HG02623 (cell line): ENCODE data around the gene AMACR.
"Not testable (repeated sequence)": the region's sequence is repeated elsewhere in the genome, so short reads cannot be mapped to it uniquely, and the experiment has no call there.

ENCODE experiments used
- ATAC-seq: cut with Tn5 transposase; IDR thresholded peaks from one replicate; pipeline ENCODE4 v1.9.1; 2021; ENCODE audit warnings: moderate library complexity; ENCODE audit not compliant: unreplicated experiment

AMACR gene

DNA sequence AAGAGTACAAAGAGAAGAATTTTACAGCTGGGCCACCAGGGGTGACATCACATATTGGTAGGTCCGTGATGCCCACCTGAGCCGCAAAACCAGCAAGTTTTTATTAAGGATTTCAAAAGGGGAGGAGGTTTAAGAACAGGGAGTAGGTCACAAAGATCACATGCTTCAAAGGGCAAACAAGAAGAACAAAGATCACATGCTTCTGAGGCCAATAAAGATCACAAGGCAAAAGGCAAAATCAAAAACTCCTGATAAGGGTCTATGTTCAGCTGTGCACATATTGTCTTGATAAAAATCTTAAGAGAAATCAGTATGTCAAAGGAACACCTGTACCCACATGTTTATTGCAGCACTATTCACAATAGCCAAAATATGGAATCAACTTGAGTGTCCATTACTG lies 2.3 kb upstream of the AMACR start:
- not testable (repeated sequence) for ATAC-seq

- no peak for ATAC-seq
These were observed 1.8 kb upstream of the AMACR start for GRCh38 chr5:34009610-34010009.

GRCh38 chr5:34008802-34009201 lies 952 bp upstream of the AMACR start:
- ATAC-seq, result no peak

DNA sequence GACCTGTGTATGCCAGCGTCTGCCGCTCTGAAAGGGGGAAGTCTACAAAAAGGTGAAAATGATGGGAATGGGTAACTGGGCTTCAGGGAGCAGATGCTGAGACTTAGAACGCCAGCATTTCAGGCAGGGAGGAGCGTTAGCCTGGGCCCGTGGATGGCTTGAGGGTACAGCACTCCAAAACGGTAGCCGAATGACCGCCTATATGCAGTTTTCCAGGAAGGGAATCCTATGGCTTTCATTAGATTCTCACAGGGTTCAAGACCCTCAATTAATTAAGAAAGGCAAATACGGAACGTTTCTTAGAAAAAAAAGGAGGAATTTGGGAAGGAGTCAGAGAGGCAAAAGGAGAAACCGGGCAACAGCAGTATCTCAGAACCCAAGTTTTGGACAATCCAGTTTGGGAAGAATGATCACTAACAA lies 639 bp downstream of the AMACR start:
- ATAC-seq, result no peak

- no peak for ATAC-seq
These were observed 2.2 kb downstream of the AMACR start for GRCh38 chr5:34005681-34006080.

GRCh38 chr5:34005211-34005610 lies 2.6 kb downstream of the AMACR start:
- ATAC-seq, result no peak

- ATAC-seq, result no peak
These were observed 3.9 kb downstream of the AMACR start for GRCh38 chr5:34003941-34004340.

DNA sequence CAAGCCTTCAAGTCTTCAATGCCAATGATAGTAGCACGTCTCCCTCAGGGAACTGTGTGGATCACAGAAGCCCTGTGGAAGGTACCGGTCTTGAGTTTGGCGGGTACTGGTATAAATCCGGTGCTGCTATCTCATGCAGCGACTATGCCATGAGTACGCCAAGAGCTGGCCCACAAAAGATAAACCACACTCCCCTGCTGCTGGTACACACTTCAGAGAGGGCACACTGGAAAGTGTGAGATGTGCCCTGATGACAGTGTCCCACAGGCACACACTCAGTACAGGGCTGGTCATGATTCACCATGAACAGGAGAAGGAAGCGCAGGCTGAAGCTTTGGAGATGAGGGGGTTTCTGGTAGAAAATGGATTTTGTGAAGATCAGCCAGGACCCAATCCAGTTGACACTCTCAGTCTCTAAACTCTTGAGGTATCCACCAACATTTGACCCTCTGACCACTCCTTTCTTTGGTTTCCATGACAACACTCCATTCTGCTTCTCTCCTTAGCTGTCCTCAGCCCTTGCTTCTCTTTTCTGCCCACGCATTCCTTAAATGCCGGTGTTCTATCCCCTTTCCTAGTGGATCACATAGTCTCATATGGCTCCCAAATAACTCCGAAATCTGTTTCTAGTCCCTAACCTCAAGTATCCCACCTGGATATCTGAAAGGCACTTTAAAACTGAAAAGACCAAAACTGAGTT lies 5.1 kb downstream of the AMACR start:
- no peak for ATAC-seq

DNA sequence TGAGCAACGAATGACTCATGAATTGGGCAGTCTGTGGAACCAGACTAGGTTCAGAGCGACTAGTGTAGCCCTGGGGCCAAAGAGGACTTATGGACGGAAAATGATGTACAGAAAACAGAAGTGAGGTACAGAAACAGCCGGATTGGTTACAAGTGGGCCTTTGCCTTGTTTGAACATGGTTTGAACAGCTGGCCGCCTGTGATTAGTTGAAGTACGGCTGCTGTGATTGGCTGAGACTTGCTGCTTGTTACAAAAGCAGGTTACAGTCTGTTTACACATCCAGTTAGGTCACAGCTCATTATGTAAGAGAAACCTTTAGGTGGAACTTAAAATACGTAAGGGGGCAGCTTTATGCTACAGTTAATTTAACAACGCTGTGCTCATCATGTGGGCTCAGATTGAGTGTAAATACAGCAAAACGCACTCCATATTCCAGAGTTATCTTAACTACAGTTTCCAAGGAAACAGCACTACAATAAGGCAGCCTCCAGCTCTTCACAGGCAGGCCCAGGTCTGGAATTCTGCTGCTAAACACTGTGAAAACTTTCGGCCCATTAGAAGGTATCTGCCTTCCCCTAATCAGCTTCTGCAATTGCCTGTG lies 6.5 kb downstream of the AMACR start:
- no peak for ATAC-seq

- no peak for ATAC-seq
These were observed 7.9 kb downstream of the AMACR start for GRCh38 chr5:33999978-34000377.

- peak; percentile 60 for ATAC-seq
These were observed 10.4 kb downstream of the AMACR start for GRCh38 chr5:33997331-33997983.

DNA sequence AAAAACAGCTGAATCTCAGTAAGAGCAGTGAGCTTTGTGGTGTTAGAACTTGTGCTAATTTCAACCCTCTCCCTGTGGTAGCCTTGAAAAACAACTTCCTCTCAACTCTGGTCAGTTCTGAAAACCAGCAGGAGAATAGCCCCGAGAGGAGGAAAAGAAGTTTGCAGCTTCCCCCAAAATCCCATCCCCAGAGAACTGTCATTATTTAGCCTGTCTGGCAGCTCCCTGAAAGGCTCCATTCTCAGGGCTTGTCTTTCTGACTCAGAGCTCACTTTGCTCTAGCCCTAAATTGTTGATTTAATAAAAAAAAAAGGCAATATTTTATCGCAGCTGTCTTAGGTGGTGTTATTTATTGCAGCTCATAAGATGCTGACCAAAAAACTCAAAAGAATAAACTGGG lies 12.0 kb downstream of the AMACR start:
- no peak for ATAC-seq

GRCh38 chr5:33994845-33995244 lies 13.0 kb downstream of the AMACR start:
- ATAC-seq, result no peak

- no peak for ATAC-seq
These were observed 15.0 kb downstream of the AMACR start for GRCh38 chr5:33992864-33993263.

GRCh38 chr5:33985447-33985846 lies 22.4 kb downstream of the AMACR start:
- no peak for ATAC-seq

DNA sequence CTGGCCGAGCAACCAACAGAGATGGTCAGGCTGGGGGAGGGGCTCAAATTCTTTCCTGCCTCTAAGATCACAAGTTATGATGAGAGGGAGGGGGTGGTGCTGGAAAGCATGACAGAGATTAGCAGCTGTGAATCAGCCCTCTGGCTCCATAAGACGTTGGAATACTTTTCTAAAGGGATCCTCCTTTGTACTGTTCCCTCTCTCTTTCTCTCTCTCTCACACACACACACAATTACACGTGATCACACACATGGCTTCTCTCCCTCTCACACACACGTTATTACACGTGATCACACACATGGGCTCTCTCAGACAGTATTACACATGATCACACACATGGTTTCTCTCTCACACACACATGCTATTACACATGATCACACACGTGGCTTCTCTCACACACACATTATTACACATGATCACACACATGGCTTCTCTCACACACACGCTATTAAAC lies 23.2 kb downstream of the AMACR start, which contains the start of gene SLC45A2:
TSS of gene SLC45A2 (minus strand) at position 23 of the 454 bp plus-strand sequence. CDS start 110 bp downstream, outside the sequence.
- no peak for ATAC-seq

- no peak for ATAC-seq
These were observed 23.7 kb downstream of the AMACR start for GRCh38 chr5:33984178-33984577.

- ATAC-seq, result no peak
These were observed 26.3 kb downstream of the AMACR start for GRCh38 chr5:33981408-33982162.

- no peak for ATAC-seq
These were observed 27.8 kb downstream of the AMACR start for GRCh38 chr5:33980030-33980429.

- ATAC-seq, result no peak
These were observed 29.5 kb downstream of the AMACR start for GRCh38 chr5:33978306-33978705.

DNA sequence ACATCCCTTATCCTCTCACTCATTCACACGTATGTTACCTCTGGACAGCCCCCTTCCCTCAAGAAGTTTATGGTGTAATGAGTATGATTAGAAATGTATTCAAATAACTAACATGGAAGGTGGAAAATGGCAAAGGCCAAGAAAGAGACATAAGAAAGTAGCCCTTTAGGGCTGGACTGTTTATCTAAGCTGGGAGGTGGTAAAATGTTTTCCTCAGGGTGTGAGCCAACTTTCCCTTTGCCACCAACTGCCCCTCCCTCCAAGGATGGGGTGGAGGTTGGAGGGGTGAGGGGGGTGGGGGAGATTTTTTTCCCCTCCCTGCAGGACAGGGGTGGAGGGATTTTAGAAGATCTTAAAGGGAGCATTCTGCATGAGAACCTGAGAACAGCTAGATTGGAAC lies 31.5 kb downstream of the AMACR start:
- ATAC-seq, result no peak
